ENCODE measurements around the gene RAB20. TPM values are rescaled to one million over a fixed set of nuclear protein-coding genes. Genes with fewer than 3 reads are reported as not detected.

Gene RAB20
- total and polyA plus RNA-seq, 2 donors (not counting 1 experiment from before 2014, with no cell fraction given), result 2.4 to 4.6 TPM

GRCh38 chr13:110562696-110563462 lies 1.4 kb upstream of the RAB20 start:
- intact Hi-C loops (cut with micrococcal nuclease), result loop anchor here (1.0 to 5.0 kb wide), 2 partner anchors 91 to 107 kb away; no protein-coding TSS in a partner anchor
- peak overlapping the region; percentile 76 for H3K9ac ChIP-seq (ENCODE audit: low read length)
- no peaks in the 10 kb centered on the region for H4K20me1 ChIP-seq (ENCODE audit: control insufficient read depth, insufficient read depth, low read length, poor library complexity, severe bottlenecking)

More at GRCh38 chr13:110562696-110563462, 1.4 kb upstream of the RAB20 start:
- Histone ChIP-seq H3K4me3 (ENCODE audit: control extremely low read depth in 1 of 5, extremely low read depth in 1 of 5, insufficient read depth in 1 of 5, low read depth in 2 of 5, low read length in 4 of 5) (peak overlapping the region in 2 of 5 experiments; percentile 70 to 92), H3K36me3 (replicated peaks in 1 of 2; ENCODE audit: control extremely low read depth in 1 of 2, control insufficient read depth in 1 of 2, extremely low read depth in 1 of 2, insufficient read depth in 2 of 2, low read length in 1 of 2) (no peaks in the 10 kb centered on the region), H3K27ac (ENCODE audit: low read length in 2 of 2) (no peak overlapping the region), H3K4me2 (replicated peaks; ENCODE audit: low read depth, low read length, poor library complexity, severe bottlenecking) (peak overlapping the region; percentile 91), H3K79me2 (ENCODE audit: control insufficient read depth, insufficient read depth, low read length) (no peaks in the 10 kb centered on the region), H3K27me3 (replicated peaks in 1 of 4; ENCODE audit: control extremely low read depth in 1 of 4, control insufficient read depth in 3 of 4, insufficient read depth in 4 of 4, low read length in 3 of 4) (peaks cover 0 to 5% (median 0%) of the 10 kb centered on the region in 4 experiments), H3K9me3 (ENCODE audit: control extremely low read depth in 1 of 3, control insufficient read depth in 2 of 3, insufficient read depth in 1 of 3, low read length in 2 of 3) (peaks cover 0 to 3% (median 0%) of the 10 kb centered on the region in 3 donors), H2AFZ (ENCODE audit: insufficient read depth, low read depth, low read length, poor library complexity, severe bottlenecking) (no peak overlapping the region), H3K4me1 (ENCODE audit: control insufficient read depth in 2 of 2, insufficient read depth in 2 of 2, low read length in 2 of 2) (peaks cover 13 to 15% of the 10 kb centered on the region in 2 donors)
- H3K4me3 Mint-ChIP-seq, result peak overlapping the region; percentile 91
- H3K27ac Mint-ChIP-seq, result no peak overlapping the region
- WGBS (ENCODE audit: insufficient coverage), result 95% methylated on average over 17 of the region's 17 CpGs
- TF ChIP-seq CTCF (IDR thresholded peaks at IDR 0.05) (no peak), EZH2 (IDR thresholded peaks at IDR 0.05; ENCODE audit: borderline replicate concordance, insufficient read depth, low read depth, low read length, poor library complexity, severe bottlenecking) (no peak)
- CTCF ChIA-PET, result interaction anchor here (0.6 to 2.0 kb wide), 2 partner anchors 107 to 447 kb away, joined by 4 to 12 read pairs; no protein-coding TSS in a partner anchor
- peaks cover 28% of the 10 kb centered on the region for H3K4me1 Mint-ChIP-seq
- H3K27me3 Mint-ChIP-seq, result peaks cover 14% of the 10 kb centered on the region
- DNase-seq (no peak), ATAC-seq (ENCODE audit: low read depth) (no peak)
- H3K9me3 Mint-ChIP-seq (ENCODE audit: insufficient read depth), result no peaks in the 10 kb centered on the region
- POLR2A ChIA-PET, result interaction anchor here (0.8 kb wide), 1 partner anchor 53 kb away, joined by 3 read pairs; the partner anchor contains the start of gene NAXD
